ENCODE data around the gene EEF1AKMT1. TPM values are rescaled to one million over a fixed set of nuclear protein-coding genes. Genes with fewer than 3 reads are reported as not detected.

The EEF1AKMT1 gene
- total and polyA plus RNA-seq, 9 donors = 9.7 to 20.8 (median 12.8) TPM

GRCh38 chr13:20713014-20713376 lies 60.8 kb downstream of the EEF1AKMT1 start:
- Histone ChIP-seq H3K27ac (peak overlapping the region in 1 of 2 donors; percentile 65), H3K4me3 (no peak overlapping the region), H3K4me1 (ENCODE audit: insufficient read depth) (peaks cover 11% of the 10 kb centered on the region), H3K36me3 (no peaks in the 10 kb centered on the region), H3K9me3 (no peaks in the 10 kb centered on the region), H3K27me3 (no peaks in the 10 kb centered on the region)
- WGBS, 3 donors = 4 to 14% (median 12%) methylated on average over 11 of the region's 11 CpGs
- TF ChIP-seq EP300 (IDR thresholded peaks at IDR 0.05) = no peak
- TF ChIP-seq, protein P1, sequence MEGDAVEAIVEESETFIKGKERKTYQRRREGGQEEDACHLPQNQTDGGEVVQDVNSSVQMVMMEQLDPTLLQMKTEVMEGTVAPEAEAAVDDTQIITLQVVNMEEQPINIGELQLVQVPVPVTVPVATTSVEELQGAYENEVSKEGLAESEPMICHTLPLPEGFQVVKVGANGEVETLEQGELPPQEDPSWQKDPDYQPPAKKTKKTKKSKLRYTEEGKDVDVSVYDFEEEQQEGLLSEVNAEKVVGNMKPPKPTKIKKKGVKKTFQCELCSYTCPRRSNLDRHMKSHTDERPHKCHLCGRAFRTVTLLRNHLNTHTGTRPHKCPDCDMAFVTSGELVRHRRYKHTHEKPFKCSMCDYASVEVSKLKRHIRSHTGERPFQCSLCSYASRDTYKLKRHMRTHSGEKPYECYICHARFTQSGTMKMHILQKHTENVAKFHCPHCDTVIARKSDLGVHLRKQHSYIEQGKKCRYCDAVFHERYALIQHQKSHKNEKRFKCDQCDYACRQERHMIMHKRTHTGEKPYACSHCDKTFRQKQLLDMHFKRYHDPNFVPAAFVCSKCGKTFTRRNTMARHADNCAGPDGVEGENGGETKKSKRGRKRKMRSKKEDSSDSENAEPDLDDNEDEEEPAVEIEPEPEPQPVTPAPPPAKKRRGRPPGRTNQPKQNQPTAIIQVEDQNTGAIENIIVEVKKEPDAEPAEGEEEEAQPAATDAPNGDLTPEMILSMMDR (IDR thresholded peaks at IDR 0.05) = no peak
- no peak for TF ChIP-seq POLR2A (IDR thresholded peaks at IDR 0.05)
- intact Hi-C loops (cut with DNase I) = loop anchor here in 3 of 4 donors (5.0 to 10.0 kb wide), 5 partner anchors 114 to 218 kb away; no protein-coding TSS in a partner anchor
- no peak for DNase-seq

- Histone ChIP-seq H3K4me1 (ENCODE audit: insufficient read depth) (peaks cover 11% of the 10 kb centered on the region), H3K36me3 (no peaks in the 10 kb centered on the region), H3K4me3 (no peak overlapping the region), H3K27ac (no peak overlapping the region), H3K9me3 (no peaks in the 10 kb centered on the region), H3K27me3 (no peaks in the 10 kb centered on the region)
- no peak for DNase-seq
- TF ChIP-seq, protein P1 (IDR thresholded peaks at IDR 0.05) = no peak
- TF ChIP-seq EP300 (IDR thresholded peaks at IDR 0.05) (no peak), POLR2A (IDR thresholded peaks at IDR 0.05) (no peak)
- intact Hi-C loops (cut with DNase I) = loop anchor here in 3 of 4 donors (5.0 to 10.0 kb wide), 5 partner anchors 116 to 217 kb away; no protein-coding TSS in a partner anchor
- 73 to 86% (median 83%) methylated on average over 13 of the region's 13 CpGs for WGBS, 3 donors
Observed at GRCh38 chr13:20711301-20712044, 62.3 kb downstream of the EEF1AKMT1 start.

DNA sequence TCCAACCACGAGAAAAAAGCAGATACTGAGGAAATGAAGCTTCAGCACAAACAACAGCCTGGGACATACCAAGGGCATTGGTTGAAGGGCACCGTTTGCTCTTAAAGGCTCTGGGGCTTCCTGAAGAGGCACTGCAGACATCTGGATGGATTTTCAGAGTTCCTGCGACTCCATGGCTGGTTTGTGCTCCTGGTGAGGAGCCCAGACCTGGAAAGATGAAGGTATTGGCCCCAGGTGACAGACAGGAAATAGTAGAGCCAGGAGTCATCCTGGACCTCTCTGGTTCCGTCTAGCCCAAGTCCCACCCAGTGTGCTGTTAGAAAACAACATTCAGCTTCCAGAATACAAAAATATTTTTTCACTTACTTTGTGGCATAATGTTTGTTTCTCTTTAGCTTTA lies 64.0 kb downstream of the EEF1AKMT1 start:
- H3K27ac ChIP-seq = no peak overlapping the region
- H3K27me3 ChIP-seq = no peaks in the 10 kb centered on the region
- no peaks in the 10 kb centered on the region for H3K9me3 ChIP-seq
- no peak overlapping the region for H3K4me3 ChIP-seq
- intact Hi-C loops (cut with DNase I) = loop anchor here in 3 of 4 donors (5.0 to 10.0 kb wide), 6 partner anchors 118 to 218 kb away; no protein-coding TSS in a partner anchor
- TF ChIP-seq POLR2A (IDR thresholded peaks at IDR 0.05) (no peak), EP300 (IDR thresholded peaks at IDR 0.05) (no peak)
- TF ChIP-seq, protein P1 (IDR thresholded peaks at IDR 0.05) = no peak
- DNase-seq = no peak
- 32 to 50% (median 33%) methylated on average over 4 of the region's 4 CpGs for WGBS, 3 donors
- H3K36me3 ChIP-seq = no peaks in the 10 kb centered on the region
- H3K4me1 ChIP-seq (ENCODE audit: insufficient read depth) = peaks cover 10% of the 10 kb centered on the region

- Histone ChIP-seq H3K27me3 (no peaks in the 10 kb centered on the region), H3K4me1 (ENCODE audit: insufficient read depth) (peaks cover 9% of the 10 kb centered on the region), H3K9me3 (no peaks in the 10 kb centered on the region), H3K36me3 (no peaks in the 10 kb centered on the region), H3K27ac (no peak overlapping the region), H3K4me3 (no peak overlapping the region)
- DNase-seq = no peak
- intact Hi-C loops (cut with DNase I) = loop anchor here in 2 of 4 donors (10.0 kb wide), 2 partner anchors 125 to 215 kb away; no protein-coding TSS in a partner anchor
- WGBS, 3 donors = 88 to 91% (median 89%) methylated on average over 8 of the region's 8 CpGs
- TF ChIP-seq POLR2A (IDR thresholded peaks at IDR 0.05) (no peak), EP300 (IDR thresholded peaks at IDR 0.05) (no peak)
- TF ChIP-seq, protein P1 (IDR thresholded peaks at IDR 0.05) = no peak
Observed at GRCh38 chr13:20709369-20709768, 64.4 kb downstream of the EEF1AKMT1 start.

Data from ovary (tissue), 9 donors.